SK-N-SH treated with all-trans-retinoic acid at 6 μM for 48 hours (cell line): ENCODE measurements around the gene DENND1C.
"Not testable (repeated sequence)": the region's sequence is repeated elsewhere in the genome, so short reads cannot be mapped to it uniquely, and the experiment has no call there.

ENCODE experiments used
- ATAC-seq: fragments of 200-7000 bp; cut with Tn5 transposase; 3 replicates; pipeline ENCODE4 v1.9.1; 2020; ENCODE audit warnings: mild to moderate bottlenecking, moderate library complexity
- ARNTL ChIP-seq: fragments of 450-650 bp; formaldehyde crosslinking; IDR thresholded peaks from 2 replicates; pipeline ENCODE4 v1.5.0; 2020; ENCODE audit warnings: low read depth, mild to moderate bottlenecking, moderate library complexity, borderline replicate concordance
- BACH2 ChIP-seq: fragments of 250-450 bp; sonication (Bioruptor Pico); IDR thresholded peaks from 2 replicates; pipeline ENCODE4 v1.9.0; 2021; ENCODE audit warnings: mild to moderate bottlenecking, borderline replicate concordance
- CSDC2 ChIP-seq: fragments of 250-450 bp; sonication (Bioruptor Pico); IDR thresholded peaks from 2 replicates; pipeline ENCODE4 v1.5.0; 2020; ENCODE audit warnings: mild to moderate bottlenecking, moderate library complexity
- OSR1 ChIP-seq: fragments of 250-450 bp; sonication (Bioruptor Pico); IDR thresholded peaks from 2 replicates; pipeline ENCODE4 v1.8.0; 2022; ENCODE audit warnings: moderate library complexity, mild to moderate bottlenecking, inconsistent platforms
- SNAI2 ChIP-seq: fragments of 250-450 bp; sonication (Bioruptor Pico); IDR thresholded peaks from 2 replicates; pipeline ENCODE4 v1.5.0; 2020; ENCODE audit warnings: mild to moderate bottlenecking, moderate library complexity
- ZFP3 ChIP-seq: fragments of 250-450 bp; sonication (Bioruptor Pico); IDR thresholded peaks from 2 replicates; pipeline ENCODE4 v1.5.0; 2020; ENCODE audit warnings: mild to moderate bottlenecking, moderate library complexity
- ZFP30 ChIP-seq: fragments of 450-650 bp; formaldehyde crosslinking; IDR thresholded peaks from 2 replicates; pipeline ENCODE4 v1.5.0; 2022; ENCODE audit warnings: mild to moderate bottlenecking, moderate library complexity
- ZNF565 ChIP-seq: fragments of 450-650 bp; formaldehyde crosslinking; conservative IDR thresholded peaks from 2 replicates; pipeline ENCODE4 v1.5.0; 2020; ENCODE audit warnings: low read depth, mild to moderate bottlenecking, moderate library complexity
- TF ChIP-seq, protein P1 (sequence below): fragments of 250-450 bp; sonication (Bioruptor Pico); IDR thresholded peaks from 2 replicates; pipeline ENCODE4 v1.5.0; 2020; ENCODE audit warnings: mild to moderate bottlenecking, moderate library complexity
- TF ChIP-seq, protein P2 (sequence below): fragments of 250-450 bp; sonication (Bioruptor Pico); IDR thresholded peaks from 2 replicates; pipeline ENCODE4 v1.5.1; 2020; ENCODE audit warnings: low read depth, mild to moderate bottlenecking, moderate library complexity
- TF ChIP-seq, protein P3 (sequence below): fragments of 250-450 bp; sonication (Bioruptor Pico); IDR thresholded peaks from 2 replicates; pipeline ENCODE4 v1.8.0; 2021; ENCODE audit warnings: low read depth, mild to moderate bottlenecking, moderate library complexity, borderline replicate concordance

DENND1C gene

DNA sequence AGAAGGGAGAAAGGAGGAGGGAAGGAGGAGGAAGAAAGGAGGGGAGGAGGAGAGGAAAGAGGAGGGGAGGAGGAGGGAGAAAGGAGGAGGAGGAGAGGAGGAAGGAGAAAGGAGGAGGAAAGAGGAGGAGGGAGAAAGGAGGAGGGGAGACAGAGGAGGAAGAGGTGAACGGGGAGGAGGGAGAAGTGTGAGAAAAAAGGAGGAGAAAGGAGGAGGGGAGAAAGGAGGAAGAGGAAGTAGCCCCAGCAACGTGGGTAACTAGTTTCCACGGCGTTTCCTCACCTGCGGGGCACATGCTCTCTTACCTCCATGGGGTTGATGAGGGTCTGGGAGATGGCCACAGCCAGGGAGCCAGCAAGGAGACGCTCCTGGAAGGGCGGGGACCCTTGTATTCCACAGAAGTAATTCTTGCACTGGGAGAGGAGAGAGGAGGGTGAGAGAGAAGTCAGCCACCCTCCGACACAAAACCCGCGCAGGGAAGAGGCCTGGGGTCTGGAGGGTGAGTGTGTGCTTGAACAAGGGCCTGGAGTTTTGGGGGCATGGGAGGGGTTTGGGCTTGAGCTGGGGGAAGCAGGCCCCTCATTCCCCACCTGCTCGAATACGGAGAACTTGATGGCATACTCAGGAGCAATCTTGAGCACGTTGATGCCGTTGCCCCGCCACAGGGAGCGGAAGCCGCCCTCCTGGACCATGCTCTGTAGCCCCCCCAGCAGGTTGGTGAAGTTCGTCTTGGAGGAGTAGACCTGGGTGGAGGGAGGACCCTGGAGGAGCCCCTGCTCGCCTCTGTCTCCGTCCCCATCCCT lies 52.0 kb downstream of the DENND1C start (continued):
- no peak for TF ChIP-seq CSDC2

DNA sequence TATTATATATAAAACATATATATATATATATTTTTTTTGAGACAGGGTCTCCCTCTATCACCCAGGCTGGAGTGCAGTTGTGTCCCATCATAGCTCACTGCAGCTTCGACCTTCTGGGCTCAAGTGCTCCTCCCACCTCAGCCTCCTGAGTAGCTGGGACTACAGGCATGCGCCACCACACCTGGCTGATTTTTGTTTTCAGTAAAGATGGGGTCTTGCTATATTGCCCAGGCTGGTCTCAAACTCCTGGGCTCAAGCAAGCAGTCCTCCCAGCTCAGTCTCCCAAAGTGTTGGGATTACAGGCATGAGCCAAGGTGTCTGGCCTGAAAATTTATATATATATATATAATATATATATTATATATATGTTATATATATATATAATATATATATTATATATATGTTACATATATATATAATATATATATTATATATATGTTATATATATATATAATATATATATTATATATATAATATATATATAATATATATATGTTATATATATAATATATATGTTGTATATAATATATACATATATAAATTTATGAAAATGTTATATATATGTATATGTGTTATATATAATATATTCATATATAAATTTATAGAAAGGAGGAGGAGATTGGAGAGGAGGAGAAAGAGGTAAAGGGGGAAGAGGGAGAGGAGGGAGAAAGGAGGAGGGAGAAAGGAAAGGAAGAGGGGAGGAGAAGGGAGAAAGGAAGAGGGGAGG lies 52.7 kb downstream of the DENND1C start:
- ATAC-seq = not testable (repeated sequence)

DNA sequence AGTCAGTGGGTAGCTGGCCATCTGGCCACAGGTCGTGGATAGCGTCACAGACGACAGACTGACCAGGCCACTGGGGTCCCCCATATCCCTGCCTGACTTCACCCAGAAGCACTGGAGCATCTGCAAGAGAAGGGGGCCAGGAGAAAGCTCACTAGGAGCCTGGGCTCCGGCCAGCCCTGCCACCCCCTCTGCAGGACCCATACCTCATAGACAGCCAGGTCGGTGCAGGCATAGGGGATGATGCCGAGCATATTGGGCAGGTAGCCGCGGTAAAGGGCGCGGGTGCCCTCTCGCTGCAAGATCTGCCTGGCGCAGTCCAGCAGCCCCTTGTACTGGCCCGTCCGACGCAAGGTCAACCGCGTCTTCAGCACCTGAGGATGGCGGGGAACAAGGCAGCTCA lies 54.5 kb downstream of the DENND1C start:
- no peak for ATAC-seq
- no peak for TF ChIP-seq ARNTL (CRISPR knock-in tag)

DNA sequence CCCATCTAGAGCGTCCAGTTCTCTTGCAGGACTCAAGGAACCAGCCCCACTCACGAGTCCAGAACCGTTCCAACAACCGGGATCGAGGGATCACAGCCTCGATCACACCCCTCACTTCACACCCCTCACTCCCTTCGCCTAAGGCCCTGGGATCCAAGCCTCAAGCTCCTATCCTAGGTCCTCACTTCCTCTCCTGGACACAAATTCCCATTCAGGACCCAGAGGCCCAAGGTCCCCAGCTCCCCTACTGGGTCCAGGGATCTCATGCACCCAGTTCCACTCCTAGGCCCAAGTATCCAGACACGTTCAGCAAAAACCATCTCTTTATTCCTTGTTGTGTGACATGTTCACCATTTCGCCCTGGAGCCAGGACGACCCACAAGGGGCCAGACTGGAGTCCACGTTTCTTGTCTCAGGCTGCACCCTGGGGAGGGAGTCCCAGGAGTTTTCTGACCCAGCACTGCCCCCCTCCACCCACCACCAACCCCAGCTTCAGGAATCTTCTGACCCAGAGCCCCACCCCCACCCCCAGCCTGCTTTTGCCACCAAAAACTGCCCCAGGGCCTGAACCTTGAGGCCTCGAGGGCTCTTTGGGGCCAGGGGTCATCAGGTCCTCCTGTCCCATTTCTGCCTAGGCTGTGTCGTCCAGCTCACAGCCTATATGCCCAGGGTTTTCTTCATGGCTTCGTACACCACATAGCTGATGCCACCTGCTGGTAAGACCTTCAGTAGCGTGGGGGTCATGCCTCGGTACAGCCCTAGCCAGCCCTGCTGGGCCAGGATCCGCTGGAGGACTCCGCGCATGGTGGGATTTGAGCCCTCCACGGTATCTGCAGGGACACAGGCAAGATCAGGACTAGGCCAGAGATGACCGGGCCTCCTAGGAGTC lies 55.6 kb downstream of the DENND1C start:
- no peak for ATAC-seq
- TF ChIP-seq ZFP3 (CRISPR knock-in tag) (0 out of 2 replicates have a peak, but pooled peaks have one; percentile 53), CSDC2 (peak; percentile 88; the same call in 1 of the 2 replicates), ZFP30 (CRISPR knock-in tag) (no peak)
- TF ChIP-seq, protein P1, sequence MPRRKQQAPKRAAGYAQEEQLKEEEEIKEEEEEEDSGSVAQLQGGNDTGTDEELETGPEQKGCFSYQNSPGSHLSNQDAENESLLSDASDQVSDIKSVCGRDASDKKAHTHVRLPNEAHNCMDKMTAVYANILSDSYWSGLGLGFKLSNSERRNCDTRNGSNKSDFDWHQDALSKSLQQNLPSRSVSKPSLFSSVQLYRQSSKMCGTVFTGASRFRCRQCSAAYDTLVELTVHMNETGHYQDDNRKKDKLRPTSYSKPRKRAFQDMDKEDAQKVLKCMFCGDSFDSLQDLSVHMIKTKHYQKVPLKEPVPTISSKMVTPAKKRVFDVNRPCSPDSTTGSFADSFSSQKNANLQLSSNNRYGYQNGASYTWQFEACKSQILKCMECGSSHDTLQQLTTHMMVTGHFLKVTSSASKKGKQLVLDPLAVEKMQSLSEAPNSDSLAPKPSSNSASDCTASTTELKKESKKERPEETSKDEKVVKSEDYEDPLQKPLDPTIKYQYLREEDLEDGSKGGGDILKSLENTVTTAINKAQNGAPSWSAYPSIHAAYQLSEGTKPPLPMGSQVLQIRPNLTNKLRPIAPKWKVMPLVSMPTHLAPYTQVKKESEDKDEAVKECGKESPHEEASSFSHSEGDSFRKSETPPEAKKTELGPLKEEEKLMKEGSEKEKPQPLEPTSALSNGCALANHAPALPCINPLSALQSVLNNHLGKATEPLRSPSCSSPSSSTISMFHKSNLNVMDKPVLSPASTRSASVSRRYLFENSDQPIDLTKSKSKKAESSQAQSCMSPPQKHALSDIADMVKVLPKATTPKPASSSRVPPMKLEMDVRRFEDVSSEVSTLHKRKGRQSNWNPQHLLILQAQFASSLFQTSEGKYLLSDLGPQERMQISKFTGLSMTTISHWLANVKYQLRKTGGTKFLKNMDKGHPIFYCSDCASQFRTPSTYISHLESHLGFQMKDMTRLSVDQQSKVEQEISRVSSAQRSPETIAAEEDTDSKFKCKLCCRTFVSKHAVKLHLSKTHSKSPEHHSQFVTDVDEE (CRISPR knock-in tag) = no peak

DNA sequence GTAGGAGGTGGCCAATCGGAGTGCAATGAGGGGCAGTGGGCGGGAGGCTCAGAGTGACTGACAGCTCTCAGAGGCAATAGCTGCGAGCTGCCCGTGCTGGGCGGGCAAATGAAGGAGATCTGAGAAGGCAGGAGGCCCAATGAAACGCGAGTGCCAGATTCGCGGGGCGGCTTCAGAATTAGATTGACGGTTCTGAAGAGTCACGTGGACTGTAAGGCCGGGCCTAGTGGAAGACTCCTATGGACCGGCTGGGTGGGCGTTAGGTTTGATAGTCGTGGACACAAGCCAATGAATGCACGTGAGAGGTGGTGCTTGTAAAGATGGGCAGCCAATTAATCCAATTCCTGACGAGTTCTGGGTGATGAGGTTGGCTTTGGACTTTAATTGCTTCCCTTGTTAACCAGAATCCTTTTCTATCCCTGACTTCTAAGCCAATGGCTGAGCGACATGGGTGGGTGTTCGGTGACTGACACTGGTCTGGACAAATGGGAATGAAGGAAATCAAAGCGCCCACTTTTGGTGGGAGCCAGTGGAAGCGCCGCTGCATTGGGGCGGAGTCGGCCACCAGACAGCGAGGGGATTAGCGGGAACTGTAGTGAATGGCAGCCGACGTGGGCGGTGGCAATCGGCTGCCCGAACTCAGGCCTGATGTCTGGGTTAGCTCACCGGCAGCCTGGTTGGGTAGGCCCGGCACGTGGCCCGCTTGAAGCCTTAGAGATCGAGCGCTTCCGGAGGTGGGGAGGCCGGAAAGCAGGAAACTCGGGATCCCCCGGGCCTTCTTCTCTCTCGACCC lies 56.5 kb downstream of the DENND1C start:
- TF ChIP-seq ARNTL (CRISPR knock-in tag) (no peak), SNAI2 (CRISPR knock-in tag) (peak; percentile 88; the same call in 1 of the 2 replicates), ZNF565 (CRISPR knock-in tag) (no peak), ZFP30 (CRISPR knock-in tag) (0 out of 2 replicates have a peak, but pooled peaks have one; percentile 39), OSR1 (no peak), BACH2 (CRISPR knock-in tag) (0 out of 2 replicates have a peak, but pooled peaks have one; percentile 52)
- TF ChIP-seq, protein P1 (CRISPR knock-in tag) = peak; percentile 65
- TF ChIP-seq, protein P2, sequence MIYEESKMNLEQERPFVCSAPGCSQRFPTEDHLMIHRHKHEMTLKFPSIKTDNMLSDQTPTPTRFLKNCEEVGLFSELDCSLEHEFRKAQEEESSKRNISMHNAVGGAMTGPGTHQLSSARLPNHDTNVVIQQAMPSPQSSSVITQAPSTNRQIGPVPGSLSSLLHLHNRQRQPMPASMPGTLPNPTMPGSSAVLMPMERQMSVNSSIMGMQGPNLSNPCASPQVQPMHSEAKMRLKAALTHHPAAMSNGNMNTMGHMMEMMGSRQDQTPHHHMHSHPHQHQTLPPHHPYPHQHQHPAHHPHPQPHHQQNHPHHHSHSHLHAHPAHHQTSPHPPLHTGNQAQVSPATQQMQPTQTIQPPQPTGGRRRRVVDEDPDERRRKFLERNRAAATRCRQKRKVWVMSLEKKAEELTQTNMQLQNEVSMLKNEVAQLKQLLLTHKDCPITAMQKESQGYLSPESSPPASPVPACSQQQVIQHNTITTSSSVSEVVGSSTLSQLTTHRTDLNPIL (CRISPR knock-in tag) = no peak
- TF ChIP-seq, protein P3, sequence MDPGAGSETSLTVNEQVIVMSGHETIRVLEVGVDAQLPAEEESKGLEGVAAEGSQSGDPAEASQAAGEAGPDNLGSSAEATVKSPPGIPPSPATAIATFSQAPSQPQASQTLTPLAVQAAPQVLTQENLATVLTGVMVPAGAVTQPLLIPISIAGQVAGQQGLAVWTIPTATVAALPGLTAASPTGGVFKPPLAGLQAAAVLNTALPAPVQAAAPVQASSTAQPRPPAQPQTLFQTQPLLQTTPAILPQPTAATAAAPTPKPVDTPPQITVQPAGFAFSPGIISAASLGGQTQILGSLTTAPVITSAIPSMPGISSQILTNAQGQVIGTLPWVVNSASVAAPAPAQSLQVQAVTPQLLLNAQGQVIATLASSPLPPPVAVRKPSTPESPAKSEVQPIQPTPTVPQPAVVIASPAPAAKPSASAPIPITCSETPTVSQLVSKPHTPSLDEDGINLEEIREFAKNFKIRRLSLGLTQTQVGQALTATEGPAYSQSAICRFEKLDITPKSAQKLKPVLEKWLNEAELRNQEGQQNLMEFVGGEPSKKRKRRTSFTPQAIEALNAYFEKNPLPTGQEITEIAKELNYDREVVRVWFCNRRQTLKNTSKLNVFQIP (CRISPR knock-in tag) = no peak
- peak; percentile 94 for ATAC-seq
